Ovary (tissue), 3 donors: ENCODE data around the gene ABL2.

Experiments
- CTCF ChIP-seq, 3 donors: fragments of 450-650 bp in 2 of 3; fragments of 200-600 bp in 1 of 3; IDR thresholded peaks; one replicate each; pipeline versions ENCODE4 v1.5.1 to v1.8.0; 2016 to 2022; ENCODE audit warnings: antibody characterized with exemption in 3 of 3, mild to moderate bottlenecking in 1 of 3
- POLR2A ChIP-seq: fragments of 450-650 bp; IDR thresholded peaks from one replicate; pipeline ENCODE4 v1.6.1; 2017; ENCODE audit warnings: antibody characterized with exemption, mild to moderate bottlenecking, moderate library complexity
- donor health status: DM: no; HTN: no; CAD: no.

DNA sequence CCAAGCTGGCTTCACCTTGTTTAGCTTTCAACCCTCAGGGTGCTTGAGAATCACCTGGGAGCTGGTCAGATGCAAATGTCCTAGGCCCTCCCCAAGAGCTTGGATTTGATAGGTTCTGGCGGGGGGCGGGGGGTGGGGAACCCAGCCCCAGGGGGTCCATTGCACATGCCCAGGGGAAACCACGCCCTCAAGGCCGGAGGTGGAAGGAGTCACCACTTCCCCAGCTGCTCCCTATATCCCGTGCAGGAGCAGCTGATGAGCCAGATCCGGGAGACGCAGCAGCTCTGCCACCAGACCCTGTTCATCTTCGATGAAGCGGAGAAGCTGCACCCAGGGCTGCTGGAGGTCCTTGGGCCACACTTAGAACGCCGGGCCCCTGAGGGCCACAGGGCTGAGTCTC is 141.8 kb downstream of the ABL2 start:
- no peak for TF ChIP-seq CTCF (IDR thresholded peaks at IDR 0.05)
- no peak for TF ChIP-seq POLR2A
